Measurements from ENCODE around the gene CCR5. TPM values are rescaled to one million over a fixed set of nuclear protein-coding genes. Genes with fewer than 3 reads are reported as not detected.

CCR5 gene
- total and polyA plus RNA-seq, 2 of the 13 experiments (the other 11 are each of a cell fraction or from before 2014, with no cell fraction given), result not detected

DNA sequence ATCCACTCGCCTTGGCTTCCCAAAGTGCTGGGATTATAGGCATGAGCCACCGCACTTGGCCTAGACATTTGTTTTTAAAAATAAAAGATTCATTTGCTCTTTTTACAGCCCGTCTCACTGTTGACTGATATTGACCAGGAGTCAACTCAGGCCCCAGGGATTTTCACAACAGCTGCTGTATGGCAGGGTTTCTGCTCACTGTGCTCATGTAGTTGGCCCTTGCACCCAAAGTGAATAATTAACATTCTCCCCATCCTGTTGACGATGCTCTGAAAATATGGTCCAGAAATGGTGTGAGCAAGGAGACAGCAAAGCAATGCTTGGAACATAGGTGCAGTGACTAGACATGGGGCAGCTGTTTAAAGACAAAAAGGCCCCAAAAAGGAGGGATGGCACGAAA is 2.9 kb upstream of the CCR5 start (continued):
- TF ChIP-seq, protein P1, sequence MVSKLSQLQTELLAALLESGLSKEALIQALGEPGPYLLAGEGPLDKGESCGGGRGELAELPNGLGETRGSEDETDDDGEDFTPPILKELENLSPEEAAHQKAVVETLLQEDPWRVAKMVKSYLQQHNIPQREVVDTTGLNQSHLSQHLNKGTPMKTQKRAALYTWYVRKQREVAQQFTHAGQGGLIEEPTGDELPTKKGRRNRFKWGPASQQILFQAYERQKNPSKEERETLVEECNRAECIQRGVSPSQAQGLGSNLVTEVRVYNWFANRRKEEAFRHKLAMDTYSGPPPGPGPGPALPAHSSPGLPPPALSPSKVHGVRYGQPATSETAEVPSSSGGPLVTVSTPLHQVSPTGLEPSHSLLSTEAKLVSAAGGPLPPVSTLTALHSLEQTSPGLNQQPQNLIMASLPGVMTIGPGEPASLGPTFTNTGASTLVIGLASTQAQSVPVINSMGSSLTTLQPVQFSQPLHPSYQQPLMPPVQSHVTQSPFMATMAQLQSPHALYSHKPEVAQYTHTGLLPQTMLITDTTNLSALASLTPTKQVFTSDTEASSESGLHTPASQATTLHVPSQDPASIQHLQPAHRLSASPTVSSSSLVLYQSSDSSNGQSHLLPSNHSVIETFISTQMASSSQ (IDR thresholded peaks at IDR 0.05; ENCODE audit: low read depth), result peak; percentile 55; the same call in 1 of the 2 replicates
- TF ChIP-seq, protein P1 (CRISPR knock-in tag; IDR thresholded peaks at IDR 0.05; ENCODE audit: borderline replicate concordance), result no peak
- TF ChIP-seq AGO2 (optimal IDR thresholded peaks at IDR 0.05; ENCODE audit: low read depth, low read length), result no peak
- TF ChIP-seq, protein P2, sequence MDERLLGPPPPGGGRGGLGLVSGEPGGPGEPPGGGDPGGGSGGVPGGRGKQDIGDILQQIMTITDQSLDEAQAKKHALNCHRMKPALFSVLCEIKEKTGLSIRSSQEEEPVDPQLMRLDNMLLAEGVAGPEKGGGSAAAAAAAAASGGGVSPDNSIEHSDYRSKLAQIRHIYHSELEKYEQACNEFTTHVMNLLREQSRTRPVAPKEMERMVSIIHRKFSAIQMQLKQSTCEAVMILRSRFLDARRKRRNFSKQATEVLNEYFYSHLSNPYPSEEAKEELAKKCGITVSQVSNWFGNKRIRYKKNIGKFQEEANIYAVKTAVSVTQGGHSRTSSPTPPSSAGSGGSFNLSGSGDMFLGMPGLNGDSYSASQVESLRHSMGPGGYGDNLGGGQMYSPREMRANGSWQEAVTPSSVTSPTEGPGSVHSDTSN (CRISPR knock-in tag; IDR thresholded peaks at IDR 0.05), result no peak
- TF ChIP-seq, protein P3, sequence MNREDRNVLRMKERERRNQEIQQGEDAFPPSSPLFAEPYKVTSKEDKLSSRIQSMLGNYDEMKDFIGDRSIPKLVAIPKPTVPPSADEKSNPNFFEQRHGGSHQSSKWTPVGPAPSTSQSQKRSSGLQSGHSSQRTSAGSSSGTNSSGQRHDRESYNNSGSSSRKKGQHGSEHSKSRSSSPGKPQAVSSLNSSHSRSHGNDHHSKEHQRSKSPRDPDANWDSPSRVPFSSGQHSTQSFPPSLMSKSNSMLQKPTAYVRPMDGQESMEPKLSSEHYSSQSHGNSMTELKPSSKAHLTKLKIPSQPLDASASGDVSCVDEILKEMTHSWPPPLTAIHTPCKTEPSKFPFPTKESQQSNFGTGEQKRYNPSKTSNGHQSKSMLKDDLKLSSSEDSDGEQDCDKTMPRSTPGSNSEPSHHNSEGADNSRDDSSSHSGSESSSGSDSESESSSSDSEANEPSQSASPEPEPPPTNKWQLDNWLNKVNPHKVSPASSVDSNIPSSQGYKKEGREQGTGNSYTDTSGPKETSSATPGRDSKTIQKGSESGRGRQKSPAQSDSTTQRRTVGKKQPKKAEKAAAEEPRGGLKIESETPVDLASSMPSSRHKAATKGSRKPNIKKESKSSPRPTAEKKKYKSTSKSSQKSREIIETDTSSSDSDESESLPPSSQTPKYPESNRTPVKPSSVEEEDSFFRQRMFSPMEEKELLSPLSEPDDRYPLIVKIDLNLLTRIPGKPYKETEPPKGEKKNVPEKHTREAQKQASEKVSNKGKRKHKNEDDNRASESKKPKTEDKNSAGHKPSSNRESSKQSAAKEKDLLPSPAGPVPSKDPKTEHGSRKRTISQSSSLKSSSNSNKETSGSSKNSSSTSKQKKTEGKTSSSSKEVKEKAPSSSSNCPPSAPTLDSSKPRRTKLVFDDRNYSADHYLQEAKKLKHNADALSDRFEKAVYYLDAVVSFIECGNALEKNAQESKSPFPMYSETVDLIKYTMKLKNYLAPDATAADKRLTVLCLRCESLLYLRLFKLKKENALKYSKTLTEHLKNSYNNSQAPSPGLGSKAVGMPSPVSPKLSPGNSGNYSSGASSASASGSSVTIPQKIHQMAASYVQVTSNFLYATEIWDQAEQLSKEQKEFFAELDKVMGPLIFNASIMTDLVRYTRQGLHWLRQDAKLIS (CRISPR knock-in tag; IDR thresholded peaks at IDR 0.05), result no peak
- no peak for TF ChIP-seq ZNF33A (CRISPR knock-in tag; IDR thresholded peaks at IDR 0.05; ENCODE audit: borderline replicate concordance)
- no peak for TF ChIP-seq RNF2 (conservative IDR thresholded peaks at IDR 0.05; ENCODE audit: low read depth)
- no peak for TF ChIP-seq ZNF674 (CRISPR knock-in tag; IDR thresholded peaks at IDR 0.05; ENCODE audit: low read depth)
- no peak for TF ChIP-seq SP5 (CRISPR knock-in tag; IDR thresholded peaks at IDR 0.05; ENCODE audit: borderline replicate concordance, low read depth)
- no peak for TF ChIP-seq SPEN (CRISPR knock-in tag; IDR thresholded peaks at IDR 0.05; ENCODE audit: low read depth)
- no peak for TF ChIP-seq ZNF614 (CRISPR knock-in tag; IDR thresholded peaks at IDR 0.05; ENCODE audit: borderline replicate concordance)
- TF ChIP-seq, protein P4, sequence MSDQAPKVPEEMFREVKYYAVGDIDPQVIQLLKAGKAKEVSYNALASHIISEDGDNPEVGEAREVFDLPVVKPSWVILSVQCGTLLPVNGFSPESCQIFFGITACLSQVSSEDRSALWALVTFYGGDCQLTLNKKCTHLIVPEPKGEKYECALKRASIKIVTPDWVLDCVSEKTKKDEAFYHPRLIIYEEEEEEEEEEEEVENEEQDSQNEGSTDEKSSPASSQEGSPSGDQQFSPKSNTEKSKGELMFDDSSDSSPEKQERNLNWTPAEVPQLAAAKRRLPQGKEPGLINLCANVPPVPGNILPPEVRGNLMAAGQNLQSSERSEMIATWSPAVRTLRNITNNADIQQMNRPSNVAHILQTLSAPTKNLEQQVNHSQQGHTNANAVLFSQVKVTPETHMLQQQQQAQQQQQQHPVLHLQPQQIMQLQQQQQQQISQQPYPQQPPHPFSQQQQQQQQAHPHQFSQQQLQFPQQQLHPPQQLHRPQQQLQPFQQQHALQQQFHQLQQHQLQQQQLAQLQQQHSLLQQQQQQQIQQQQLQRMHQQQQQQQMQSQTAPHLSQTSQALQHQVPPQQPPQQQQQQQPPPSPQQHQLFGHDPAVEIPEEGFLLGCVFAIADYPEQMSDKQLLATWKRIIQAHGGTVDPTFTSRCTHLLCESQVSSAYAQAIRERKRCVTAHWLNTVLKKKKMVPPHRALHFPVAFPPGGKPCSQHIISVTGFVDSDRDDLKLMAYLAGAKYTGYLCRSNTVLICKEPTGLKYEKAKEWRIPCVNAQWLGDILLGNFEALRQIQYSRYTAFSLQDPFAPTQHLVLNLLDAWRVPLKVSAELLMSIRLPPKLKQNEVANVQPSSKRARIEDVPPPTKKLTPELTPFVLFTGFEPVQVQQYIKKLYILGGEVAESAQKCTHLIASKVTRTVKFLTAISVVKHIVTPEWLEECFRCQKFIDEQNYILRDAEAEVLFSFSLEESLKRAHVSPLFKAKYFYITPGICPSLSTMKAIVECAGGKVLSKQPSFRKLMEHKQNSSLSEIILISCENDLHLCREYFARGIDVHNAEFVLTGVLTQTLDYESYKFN (CRISPR knock-in tag; conservative IDR thresholded peaks at IDR 0.05), result 0 out of 2 replicates have a peak, but pooled peaks have one; percentile 34
- TF ChIP-seq ZNF563 (CRISPR knock-in tag; IDR thresholded peaks at IDR 0.05), result no peak
- peak; percentile 88 for TF ChIP-seq HNF1B (CRISPR knock-in tag; IDR thresholded peaks at IDR 0.05)
- TF ChIP-seq ZNF263 (CRISPR knock-in tag; IDR thresholded peaks at IDR 0.05), result no peak
